ACHN (cell line): ENCODE data around the gene FGD3.

Experiments used
- DNase-seq: peaks from one replicate; pipeline ENCODE4 v3.0.0-alpha.2; 2015
- in situ Hi-C: cut with HindIII; loops from 2 replicates; pipeline ENCODE4 v1.10.0; 2017; ENCODE audit warnings: low sequenced_read_pairs, low pct_ligation_motif_present, low pct_unique_long_range_greater_than_20kb

Gene FGD3

GRCh38 chr9:93037476-93037971 is 90.2 kb downstream of the FGD3 start:
- no peak for DNase-seq
- in situ Hi-C loops, result no loop called here

GRCh38 chr9:93038918-93039317 is 91.6 kb downstream of the FGD3 start:
- in situ Hi-C loops, result no loop called here
- no peak for DNase-seq

- in situ Hi-C loops, result no loop called here
- DNase-seq, result no peak
Measured at GRCh38 chr9:93039456-93039855, 92.1 kb downstream of the FGD3 start.

GRCh38 chr9:93039976-93040375 is 92.7 kb downstream of the FGD3 start:
- in situ Hi-C loops, result no loop called here
- DNase-seq, result no peak

- in situ Hi-C loops, result no loop called here
- no peak for DNase-seq
Measured at GRCh38 chr9:93040409-93040808, 93.1 kb downstream of the FGD3 start.

GRCh38 chr9:93041108-93041802 is 93.9 kb downstream of the FGD3 start:
- in situ Hi-C loops, result no loop called here
- no peak for DNase-seq

GRCh38 chr9:93043122-93043521 is 95.8 kb downstream of the FGD3 start:
- DNase-seq, result no peak
- in situ Hi-C loops, result no loop called here

- DNase-seq, result no peak
- in situ Hi-C loops, result no loop called here
Measured at GRCh38 chr9:93045521-93045920, 98.2 kb downstream of the FGD3 start.

GRCh38 chr9:93048566-93049448 is 101.5 kb downstream of the FGD3 start:
- no peak for DNase-seq
- in situ Hi-C loops, result no loop called here

GRCh38 chr9:93049491-93049890 is 102.2 kb downstream of the FGD3 start:
- no peak for DNase-seq
- in situ Hi-C loops, result no loop called here

GRCh38 chr9:93050231-93050630 is 102.9 kb downstream of the FGD3 start:
- in situ Hi-C loops, result no loop called here
- DNase-seq, result no peak

GRCh38 chr9:93051680-93052089 is 104.4 kb downstream of the FGD3 start:
- in situ Hi-C loops, result no loop called here
- no peak for DNase-seq

- no peak for DNase-seq
- in situ Hi-C loops, result no loop called here
Measured at GRCh38 chr9:93052791-93053540, 105.6 kb downstream of the FGD3 start.

GRCh38 chr9:93053781-93054331 is 106.5 kb downstream of the FGD3 start:
- in situ Hi-C loops, result no loop called here
- DNase-seq, result no peak

GRCh38 chr9:93054758-93055704 is 107.7 kb downstream of the FGD3 start:
- in situ Hi-C loops, result no loop called here

GRCh38 chr9:93057042-93057702 is 109.8 kb downstream of the FGD3 start:
- no peak for DNase-seq
- in situ Hi-C loops, result no loop called here

More at GRCh38 chr9:93054758-93055704, 107.7 kb downstream of the FGD3 start:
- DNase-seq, result no peak

- in situ Hi-C loops, result no loop called here
- DNase-seq, result no peak
Measured at GRCh38 chr9:93057703-93058354, 110.5 kb downstream of the FGD3 start.
